Osteoblast (primary cell): ENCODE data around the gene SBK2. TPM values are rescaled to one million over a fixed set of nuclear protein-coding genes. Genes with fewer than 3 reads are reported as not detected.

Source experiments
- DNase-seq: peaks from one replicate; pipeline ENCODE4 v3.0.0; 2011; ENCODE audit warnings: low spot score, mixed read lengths; ENCODE audit not compliant: insufficient read length; ENCODE audit errors: missing footprints
- H2AFZ ChIP-seq: 2 replicates; pipeline ENCODE4 v1.6.0; 2011; ENCODE audit warnings: mild to moderate bottlenecking, low read length
- H3K27ac ChIP-seq: 2 replicates; pipeline ENCODE4 v1.5.1; 2011; ENCODE audit warnings: mild to moderate bottlenecking, low read depth, low read length, moderate library complexity
- H3K27me3 ChIP-seq: 2 replicates; pipeline ENCODE4 v1.6.0; 2012; ENCODE audit warnings: mild to moderate bottlenecking, control low read depth, inconsistent platforms, low read length, moderate library complexity; ENCODE audit not compliant: insufficient read depth
- H3K36me3 ChIP-seq: 2 replicates; pipeline ENCODE4 v1.5.1; 2011; ENCODE audit warnings: mild to moderate bottlenecking, low read length, control low read depth, moderate library complexity; ENCODE audit not compliant: insufficient read depth
- H3K4me1 ChIP-seq: 2 replicates; pipeline ENCODE4 v1.5.1; 2011; ENCODE audit warnings: mild to moderate bottlenecking, low read length, control low read depth, moderate library complexity; ENCODE audit not compliant: insufficient read depth
- H3K4me2 ChIP-seq: 2 replicates; pipeline ENCODE4 v1.6.0; 2011; ENCODE audit warnings: mild to moderate bottlenecking, low read length; ENCODE audit not compliant: insufficient read depth
- H3K4me3 ChIP-seq: fragments of 200-600 bp; sonication (generic); 3 replicates; pipeline ENCODE4 v1.5.1; 2012; ENCODE audit warnings: mild to moderate bottlenecking, low read length, inconsistent platforms; ENCODE audit not compliant: insufficient read depth
- H3K79me2 ChIP-seq: 2 replicates; pipeline ENCODE4 v1.6.0; 2012; ENCODE audit warnings: mild to moderate bottlenecking, low read length, control low read depth, inconsistent platforms; ENCODE audit not compliant: insufficient read depth
- H3K9me3 ChIP-seq: 2 replicates; pipeline ENCODE4 v1.5.1; 2011; ENCODE audit warnings: low read depth, low read length, control low read depth
- H4K20me1 ChIP-seq: 2 replicates; pipeline ENCODE4 v1.6.0; 2012; ENCODE audit warnings: mild to moderate bottlenecking, low read length, control low read depth; ENCODE audit not compliant: insufficient read depth
- total RNA-seq: library from RNA; depleted of rRNA; stranded (reverse); fragments of >200 nt; gene quantifications from 2 replicates; pipeline ENCODE4 v1.2.3, GENCODE V29; 2012
- TF ChIP-seq, protein P1 (sequence below): IDR thresholded peaks from 2 replicates; pipeline ENCODE4 v1.5.1; 2011; ENCODE audit warnings: mild to moderate bottlenecking, low read depth, low read length, moderate library complexity; ENCODE audit errors: extremely low read depth

SBK2 gene
- total RNA-seq, 1 donor, result not detected

DNA sequence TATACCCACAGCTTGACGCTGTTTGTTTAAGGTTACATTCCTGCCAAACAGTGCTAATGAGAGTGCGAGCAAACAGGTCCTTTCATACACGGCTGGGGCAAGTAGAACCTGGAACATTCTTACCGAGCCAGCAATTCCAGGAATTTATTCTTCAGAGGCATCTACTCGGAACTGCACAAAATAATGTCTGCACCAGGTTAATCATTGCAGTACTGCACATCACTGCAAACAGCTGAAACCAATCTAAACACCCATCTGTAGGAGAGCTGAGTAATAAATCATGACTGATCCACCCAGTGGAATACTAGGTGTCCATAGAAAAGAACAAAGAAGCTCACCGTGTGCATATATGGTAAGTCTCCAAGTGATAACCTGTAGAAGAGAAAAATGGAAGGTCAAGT lies 44.9 kb upstream of the SBK2 start:
- no peak overlapping the region for H2AFZ ChIP-seq
- H3K27me3 ChIP-seq, result no peaks in the 10 kb centered on the region
- H3K4me1 ChIP-seq, result peaks cover 19% of the 10 kb centered on the region
- no peaks in the 10 kb centered on the region for H4K20me1 ChIP-seq
- no peaks in the 10 kb centered on the region for H3K9me3 ChIP-seq
- peaks cover 23% of the 10 kb centered on the region for H3K79me2 ChIP-seq
- peaks cover 8% of the 10 kb centered on the region for H3K36me3 ChIP-seq
- TF ChIP-seq, protein P1, sequence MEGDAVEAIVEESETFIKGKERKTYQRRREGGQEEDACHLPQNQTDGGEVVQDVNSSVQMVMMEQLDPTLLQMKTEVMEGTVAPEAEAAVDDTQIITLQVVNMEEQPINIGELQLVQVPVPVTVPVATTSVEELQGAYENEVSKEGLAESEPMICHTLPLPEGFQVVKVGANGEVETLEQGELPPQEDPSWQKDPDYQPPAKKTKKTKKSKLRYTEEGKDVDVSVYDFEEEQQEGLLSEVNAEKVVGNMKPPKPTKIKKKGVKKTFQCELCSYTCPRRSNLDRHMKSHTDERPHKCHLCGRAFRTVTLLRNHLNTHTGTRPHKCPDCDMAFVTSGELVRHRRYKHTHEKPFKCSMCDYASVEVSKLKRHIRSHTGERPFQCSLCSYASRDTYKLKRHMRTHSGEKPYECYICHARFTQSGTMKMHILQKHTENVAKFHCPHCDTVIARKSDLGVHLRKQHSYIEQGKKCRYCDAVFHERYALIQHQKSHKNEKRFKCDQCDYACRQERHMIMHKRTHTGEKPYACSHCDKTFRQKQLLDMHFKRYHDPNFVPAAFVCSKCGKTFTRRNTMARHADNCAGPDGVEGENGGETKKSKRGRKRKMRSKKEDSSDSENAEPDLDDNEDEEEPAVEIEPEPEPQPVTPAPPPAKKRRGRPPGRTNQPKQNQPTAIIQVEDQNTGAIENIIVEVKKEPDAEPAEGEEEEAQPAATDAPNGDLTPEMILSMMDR, result no peak
- no peak overlapping the region for H3K27ac ChIP-seq
- H3K4me2 ChIP-seq, result peak overlapping the region; percentile 90
- DNase-seq, result peak; percentile 58
- H3K4me3 ChIP-seq, result no peak overlapping the region

DNA sequence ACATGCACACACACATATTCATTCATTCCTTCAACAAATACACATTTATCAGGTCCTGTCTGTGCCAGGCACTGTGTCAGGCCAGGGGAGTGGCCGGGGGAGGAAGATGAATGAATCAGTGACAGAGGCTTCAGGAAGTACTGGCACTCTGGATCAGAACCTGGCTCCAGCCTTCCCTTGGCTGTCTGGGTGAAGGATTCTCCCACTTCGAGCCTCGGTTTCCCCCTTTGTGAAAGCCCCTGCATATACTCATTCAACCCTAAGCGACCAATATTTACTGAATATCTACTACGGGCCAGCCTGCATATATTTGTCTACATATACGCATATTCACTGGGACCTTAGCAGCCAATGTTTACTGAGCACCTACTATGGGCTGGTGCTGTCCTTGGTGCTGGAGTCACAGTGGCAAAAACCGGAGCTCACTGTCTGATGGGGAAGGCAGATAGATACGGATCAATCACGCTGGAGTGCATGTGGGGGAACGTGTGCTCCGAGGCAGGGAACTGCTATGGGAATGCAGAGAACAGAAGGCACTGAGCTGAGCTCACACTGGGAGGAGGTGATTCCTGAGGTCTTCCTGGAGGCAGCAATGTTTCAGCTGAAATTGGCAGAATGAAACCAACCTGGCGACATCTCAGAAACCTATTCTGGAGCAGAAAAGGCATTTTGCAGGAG lies 44.4 kb upstream of the SBK2 start:
- peak overlapping the region; percentile 93 for H3K4me3 ChIP-seq
- peaks cover 16% of the 10 kb centered on the region for H3K4me1 ChIP-seq
- H3K27ac ChIP-seq, result peak overlapping the region; percentile 61
- peak; percentile 62 for DNase-seq
- peaks cover 10% of the 10 kb centered on the region for H3K36me3 ChIP-seq
- no peaks in the 10 kb centered on the region for H3K27me3 ChIP-seq
- no peaks in the 10 kb centered on the region for H4K20me1 ChIP-seq
- no peaks in the 10 kb centered on the region for H3K9me3 ChIP-seq
- peak overlapping the region; percentile 92 for H2AFZ ChIP-seq
- H3K79me2 ChIP-seq, result peaks cover 23% of the 10 kb centered on the region
- H3K4me2 ChIP-seq, result peak overlapping the region; percentile 90
- TF ChIP-seq, protein P1, result no peak

DNA sequence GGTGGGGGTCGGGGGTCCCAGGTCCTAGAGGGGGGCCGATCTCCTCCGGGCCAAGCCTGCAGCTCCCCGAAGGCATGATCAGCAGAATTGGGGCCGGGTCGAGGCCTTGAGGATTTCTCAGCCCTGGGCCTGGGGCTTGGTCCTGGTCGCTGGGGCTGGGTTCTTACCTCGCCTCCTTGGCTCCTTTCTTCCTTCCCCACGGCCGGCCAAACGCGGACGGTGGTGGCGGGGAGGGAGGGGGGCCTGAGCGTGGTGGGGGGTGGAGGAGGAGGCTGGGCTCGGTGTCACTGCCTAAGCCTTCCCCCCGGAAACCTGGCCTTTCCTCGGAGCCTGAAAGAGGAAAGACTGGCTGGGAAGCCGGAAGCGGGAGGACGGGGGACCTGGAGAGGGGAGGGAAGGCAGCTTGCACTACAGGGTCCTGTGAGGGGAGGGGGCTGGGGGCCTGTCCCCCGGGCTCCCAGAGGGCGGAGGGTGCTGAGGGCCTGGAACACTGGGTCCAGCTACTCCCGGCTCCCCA lies 43.8 kb upstream of the SBK2 start, which contains the start of gene ZNF579:
TSS of gene ZNF579 (minus strand) at position 221 of the 517 bp plus-strand sequence. CDS start 1,209 bp downstream, outside the sequence.
- DNase-seq, result peak; percentile 99
- H3K36me3 ChIP-seq, result peaks cover 10% of the 10 kb centered on the region

More for the DNA sequence above, 43.8 kb upstream of the SBK2 start, which contains the start of gene ZNF579:
- Histone ChIP-seq H4K20me1 (no peaks in the 10 kb centered on the region), H3K4me3 (peak within 1 kb of the TSS; percentile 93), H3K79me2 (peaks cover 23% of the 10 kb centered on the region), H3K27ac (peak within 1 kb of the TSS; percentile 70), H3K27me3 (no peaks in the 10 kb centered on the region), H3K9me3 (no peaks in the 10 kb centered on the region), H3K4me2 (peak within 1 kb of the TSS; percentile 90), H3K4me1 (peaks cover 11% of the 10 kb centered on the region), H2AFZ (peak within 1 kb of the TSS; percentile 92)
- TF ChIP-seq, protein P1, result no peak
